ENCODE results near the gene PRKAG3.

The PRKAG3 gene

DNA sequence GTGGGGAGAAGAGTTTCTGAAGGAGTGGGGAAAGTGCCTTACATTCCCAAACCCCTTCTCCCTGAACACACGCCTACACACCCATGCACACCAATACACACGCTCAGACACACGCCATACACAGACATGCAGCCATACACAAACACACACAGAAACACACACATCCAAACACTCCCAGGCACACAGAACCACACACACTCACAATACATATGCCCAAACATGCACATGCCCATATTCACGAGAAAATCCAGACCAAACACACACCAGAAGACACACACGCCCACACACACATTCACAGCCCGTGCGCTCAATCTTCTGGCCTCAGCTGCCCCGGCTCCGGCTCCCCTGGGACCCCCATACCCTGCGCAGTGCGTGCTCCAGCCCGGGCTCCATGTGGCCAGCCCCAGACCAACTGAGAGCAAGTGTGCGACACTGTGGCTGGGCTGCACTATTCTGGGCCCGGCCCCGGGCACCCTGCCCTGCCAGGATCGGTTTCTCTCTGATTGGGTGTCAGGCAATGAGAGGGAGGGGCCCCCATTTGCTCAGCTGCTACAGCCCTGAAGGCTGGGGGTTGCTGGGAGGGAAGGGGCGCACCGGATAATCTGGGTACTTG is at the start of gene PRKAG3:
TSS of gene PRKAG3 (minus strand) at position 426 of the 613 bp plus-strand sequence.
- no peak for DNase-seq (ENCODE audit: low read depth)

DNA sequence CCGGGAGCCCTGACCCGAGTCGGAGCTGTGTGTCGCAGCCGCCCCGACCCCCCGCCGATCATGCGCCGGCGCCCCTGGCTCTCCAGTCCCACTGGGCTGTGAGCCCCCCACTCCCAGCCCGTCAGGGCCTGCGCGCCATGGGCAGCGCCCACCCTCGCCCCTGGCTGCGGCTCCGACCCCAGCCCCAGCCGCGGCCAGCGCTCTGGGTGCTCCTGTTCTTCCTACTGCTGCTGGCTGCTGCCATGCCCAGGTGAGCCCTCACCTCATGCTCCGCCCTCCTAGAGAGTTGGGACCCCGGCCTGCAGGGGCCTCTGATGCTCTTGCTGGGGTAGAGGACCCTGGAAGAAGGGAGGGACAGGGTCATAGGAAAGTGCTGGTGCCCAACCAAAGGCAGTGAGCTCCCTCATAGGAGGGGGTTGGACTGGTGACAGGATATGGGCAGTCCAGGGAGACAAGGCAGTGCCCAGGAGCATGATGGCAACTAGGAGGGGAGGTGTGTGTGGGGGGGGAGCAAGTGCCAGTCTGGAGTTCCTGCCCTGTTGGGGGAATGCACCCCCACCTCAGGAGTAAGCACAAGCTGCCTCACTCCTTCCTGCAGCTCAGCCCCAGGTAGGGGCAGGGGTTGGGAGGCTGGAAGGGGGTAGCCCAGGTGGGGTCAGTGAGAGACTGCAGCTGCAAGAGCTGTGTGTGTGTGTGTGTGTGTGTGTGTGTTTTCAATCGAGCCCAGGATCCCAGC is 49.4 kb upstream of the PRKAG3 start:
- DNase-seq (ENCODE audit: low read depth) = no peak

DNA sequence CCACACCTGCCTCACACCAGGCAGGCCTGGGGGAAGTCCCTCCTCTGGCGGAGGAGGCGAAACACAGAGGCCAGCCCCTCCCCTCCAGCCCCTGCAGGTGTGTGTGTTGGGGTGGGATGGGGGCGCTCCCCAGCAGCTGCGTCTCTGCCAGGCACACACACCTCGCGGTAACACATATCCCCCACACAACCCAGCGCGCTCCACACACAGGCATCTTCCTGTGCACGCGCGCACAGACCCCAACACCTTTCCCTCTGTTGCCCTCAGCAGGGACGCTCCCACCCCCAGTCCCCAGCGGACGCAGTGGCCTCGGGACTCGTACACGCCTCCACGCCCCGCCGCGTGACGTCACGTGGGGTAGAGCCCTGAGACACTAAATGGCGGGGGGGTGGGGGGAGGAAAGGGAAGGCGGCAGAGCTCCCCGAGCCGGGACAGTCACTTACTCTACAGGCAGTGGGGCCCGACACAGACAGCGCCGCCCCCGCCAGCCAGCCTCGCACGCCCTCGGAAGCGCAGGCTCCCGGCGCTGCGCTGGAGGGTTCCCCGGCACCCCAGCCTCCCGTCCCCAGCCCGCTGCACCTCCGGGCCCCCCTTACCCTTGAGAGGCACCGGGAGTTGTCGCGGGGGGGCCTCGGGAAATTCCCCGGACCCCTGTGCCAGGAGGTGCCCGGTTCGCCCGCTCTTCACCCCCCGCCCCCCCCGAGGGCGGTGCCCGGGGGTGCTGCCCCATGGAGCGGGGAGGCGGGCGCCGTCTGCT is 48.7 kb upstream of the PRKAG3 start, which contains the start of gene WNT10A:
TSS of gene WNT10A (plus strand) at position 751 of the 757 bp plus-strand sequence. CDS start 144 bp downstream, outside the sequence.
- no peak for DNase-seq (ENCODE audit: low read depth)

DNA sequence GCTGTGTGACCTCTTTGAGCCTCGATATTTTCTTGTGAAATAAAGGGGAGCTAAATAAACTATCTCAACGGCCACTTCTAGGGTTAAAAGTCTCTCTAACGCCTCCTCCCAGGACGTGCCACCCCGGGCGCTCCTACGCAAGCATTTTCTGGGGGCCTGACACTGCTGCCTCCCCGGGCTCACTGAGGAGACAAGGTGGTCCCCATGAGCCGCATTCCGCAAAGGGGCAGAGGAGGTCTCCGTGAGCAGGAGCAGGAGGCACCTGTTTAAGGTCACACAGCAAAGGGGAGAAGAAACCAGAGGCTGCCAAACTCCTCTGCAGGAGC is 48.1 kb upstream of the PRKAG3 start:
- no peak for DNase-seq (ENCODE audit: low read depth)

DNA sequence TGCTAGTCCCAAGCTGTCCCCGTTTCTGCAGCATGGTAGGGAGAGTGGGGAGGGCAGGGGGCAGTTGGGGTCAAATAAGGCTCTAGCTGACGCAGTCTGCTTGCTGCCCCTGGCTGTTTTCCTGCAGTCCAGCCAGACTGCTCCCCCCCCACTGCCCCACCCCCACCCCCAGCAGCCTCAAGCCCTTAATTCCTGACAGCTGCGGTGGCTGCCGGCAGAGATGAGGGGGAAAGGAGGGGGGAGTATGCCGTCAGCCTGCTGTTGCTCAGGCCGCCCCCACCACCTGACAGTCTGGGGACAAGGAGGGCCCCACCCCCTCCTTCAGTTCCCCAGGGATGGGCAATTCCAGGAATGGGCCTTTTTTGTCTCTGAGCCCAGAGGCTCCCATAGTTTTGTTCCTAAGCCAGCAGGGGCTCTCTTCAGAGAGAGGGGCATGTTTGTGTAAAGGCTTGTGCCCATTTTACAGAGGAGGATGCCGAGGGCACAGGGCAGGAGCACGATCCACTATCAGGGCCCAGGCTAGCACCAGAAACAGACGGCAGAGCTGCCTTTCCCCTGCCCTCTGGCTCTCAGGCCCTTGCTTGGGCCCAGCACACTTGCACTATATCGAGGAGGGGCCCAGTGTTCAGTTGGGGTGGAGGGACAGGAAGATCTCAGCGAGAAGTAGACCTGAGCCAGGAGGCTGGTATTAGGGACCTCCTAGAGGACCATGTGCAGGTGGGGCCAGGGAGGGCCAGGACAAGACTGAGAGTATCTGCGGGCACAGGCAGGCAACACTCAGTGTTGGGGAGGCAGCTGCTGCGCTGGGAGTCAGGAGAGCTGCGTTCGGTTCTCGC is 47.5 kb upstream of the PRKAG3 start:
- no peak for DNase-seq (ENCODE audit: low read depth)

- no peak for DNase-seq (ENCODE audit: low read depth)
Measured at GRCh38 chr2:218878486-218878885, 46.9 kb upstream of the PRKAG3 start.

- DNase-seq (ENCODE audit: low read depth) = no peak
Measured at GRCh38 chr2:218877891-218878290, 46.3 kb upstream of the PRKAG3 start.

DNA sequence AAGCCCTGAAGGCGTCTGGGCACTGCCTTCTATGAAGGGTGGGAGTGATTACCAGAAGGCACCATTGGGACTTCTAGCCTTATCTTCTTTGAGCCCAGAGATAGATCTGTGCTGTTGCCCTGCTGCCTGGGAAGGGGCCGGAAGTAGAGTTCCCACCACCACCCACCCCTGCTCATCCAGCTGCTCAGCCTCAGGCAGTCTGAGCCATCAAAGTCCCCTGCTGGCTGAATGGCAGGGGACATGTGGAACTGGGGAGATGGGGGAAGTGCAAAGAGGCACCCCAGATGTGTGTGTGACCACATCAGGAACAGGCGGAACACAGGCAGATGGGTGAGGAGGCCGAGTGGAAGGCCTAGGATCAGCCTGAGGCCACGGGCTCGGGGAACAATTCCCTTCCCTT is 45.7 kb upstream of the PRKAG3 start:
- DNase-seq (ENCODE audit: low read depth) = no peak

GRCh38 chr2:218876562-218877219 is 45.1 kb upstream of the PRKAG3 start:
- peak; percentile 40 for DNase-seq (ENCODE audit: low read depth)

DNA sequence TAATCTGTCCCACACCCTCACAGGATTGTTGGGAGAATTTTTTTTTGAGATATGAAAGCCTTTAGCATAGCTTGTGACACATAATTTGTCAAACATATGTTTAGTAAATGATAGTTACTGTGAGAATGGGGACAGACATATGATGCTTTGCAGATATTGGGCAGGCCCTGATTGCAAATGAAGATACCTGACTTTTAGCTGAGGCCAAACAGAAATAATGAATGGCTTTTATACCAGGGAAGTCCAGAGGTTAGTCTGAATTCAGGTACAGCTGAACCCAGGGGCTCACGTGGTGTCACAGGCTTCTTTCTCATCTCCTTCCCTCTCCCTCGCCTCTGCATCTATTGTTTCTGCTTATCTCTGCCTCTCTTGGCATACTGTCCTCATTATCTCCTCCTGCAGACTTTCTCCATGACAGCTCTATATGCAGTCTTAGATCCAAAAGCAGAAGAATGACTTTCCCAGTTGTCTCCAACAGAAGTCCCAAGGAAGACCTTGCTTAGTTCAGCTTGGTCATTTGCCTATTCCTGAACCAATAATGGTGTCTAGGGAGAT is 44.2 kb upstream of the PRKAG3 start:
- DNase-seq (ENCODE audit: low read depth) = no peak

DNA sequence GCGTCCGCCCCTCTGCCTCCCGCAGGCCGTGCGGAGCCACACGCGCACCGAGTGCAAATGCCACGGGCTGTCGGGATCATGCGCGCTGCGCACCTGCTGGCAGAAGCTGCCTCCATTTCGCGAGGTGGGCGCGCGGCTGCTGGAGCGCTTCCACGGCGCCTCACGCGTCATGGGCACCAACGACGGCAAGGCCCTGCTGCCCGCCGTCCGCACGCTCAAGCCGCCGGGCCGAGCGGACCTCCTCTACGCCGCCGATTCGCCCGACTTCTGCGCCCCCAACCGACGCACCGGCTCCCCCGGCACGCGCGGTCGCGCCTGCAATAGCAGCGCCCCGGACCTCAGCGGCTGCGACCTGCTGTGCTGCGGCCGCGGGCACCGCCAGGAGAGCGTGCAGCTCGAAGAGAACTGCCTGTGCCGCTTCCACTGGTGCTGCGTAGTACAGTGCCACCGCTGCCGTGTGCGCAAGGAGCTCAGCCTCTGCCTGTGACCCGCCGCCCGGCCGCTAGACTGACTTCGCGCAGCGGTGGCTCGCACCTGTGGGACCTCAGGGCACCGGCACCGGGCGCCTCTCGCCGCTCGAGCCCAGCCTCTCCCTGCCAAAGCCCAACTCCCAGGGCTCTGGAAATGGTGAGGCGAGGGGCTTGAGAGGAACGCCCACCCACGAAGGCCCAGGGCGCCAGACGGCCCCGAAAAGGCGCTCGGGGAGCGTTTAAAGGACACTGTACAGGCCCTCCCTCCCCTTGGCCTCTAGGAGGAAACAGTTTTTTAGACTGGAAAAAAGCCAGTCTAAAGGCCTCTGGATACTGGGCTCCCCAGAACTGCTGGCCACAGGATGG is 42.0 kb upstream of the PRKAG3 start:
- DNase-seq (ENCODE audit: low read depth) = no peak

- DNase-seq (ENCODE audit: low read depth) = no peak
Measured at GRCh38 chr2:218872645-218873358, 41.2 kb upstream of the PRKAG3 start.

DNA sequence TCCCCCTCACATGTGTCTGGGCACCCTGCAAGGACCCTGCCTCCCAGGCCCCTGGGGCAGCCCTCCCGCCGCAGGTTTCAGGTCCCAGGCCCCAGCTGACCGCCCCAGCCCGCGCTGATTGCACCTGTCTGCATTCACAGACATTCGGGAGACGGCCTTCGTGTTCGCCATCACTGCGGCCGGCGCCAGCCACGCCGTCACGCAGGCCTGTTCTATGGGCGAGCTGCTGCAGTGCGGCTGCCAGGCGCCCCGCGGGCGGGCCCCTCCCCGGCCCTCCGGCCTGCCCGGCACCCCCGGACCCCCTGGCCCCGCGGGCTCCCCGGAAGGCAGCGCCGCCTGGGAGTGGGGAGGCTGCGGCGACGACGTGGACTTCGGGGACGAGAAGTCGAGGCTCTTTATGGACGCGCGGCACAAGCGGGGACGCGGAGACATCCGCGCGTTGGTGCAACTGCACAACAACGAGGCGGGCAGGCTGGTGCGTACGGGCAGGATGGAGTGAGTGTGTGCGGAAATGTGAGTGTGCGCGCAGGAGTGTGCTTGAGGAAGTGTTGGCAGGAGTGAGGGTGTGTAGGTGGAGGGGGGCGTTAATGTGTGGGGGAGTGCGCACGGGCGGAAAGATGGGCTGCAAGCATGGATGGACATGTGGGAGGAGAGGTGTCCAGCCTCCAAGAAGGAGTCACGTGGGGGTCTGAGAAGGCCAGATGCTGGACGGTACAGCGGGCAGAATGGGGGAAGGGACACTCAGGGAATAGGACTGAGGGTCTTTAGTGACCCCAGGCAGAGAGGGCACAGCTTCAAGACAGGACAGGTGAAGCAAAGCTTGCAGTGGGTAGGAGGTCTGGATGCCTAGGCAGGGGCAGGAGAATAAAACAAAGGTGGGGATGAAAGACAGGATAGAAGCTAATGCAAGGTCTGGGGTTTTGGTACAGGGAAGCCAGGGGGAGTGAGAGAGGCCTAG is 40.0 kb upstream of the PRKAG3 start:
- DNase-seq (ENCODE audit: low read depth) = no peak

DNA sequence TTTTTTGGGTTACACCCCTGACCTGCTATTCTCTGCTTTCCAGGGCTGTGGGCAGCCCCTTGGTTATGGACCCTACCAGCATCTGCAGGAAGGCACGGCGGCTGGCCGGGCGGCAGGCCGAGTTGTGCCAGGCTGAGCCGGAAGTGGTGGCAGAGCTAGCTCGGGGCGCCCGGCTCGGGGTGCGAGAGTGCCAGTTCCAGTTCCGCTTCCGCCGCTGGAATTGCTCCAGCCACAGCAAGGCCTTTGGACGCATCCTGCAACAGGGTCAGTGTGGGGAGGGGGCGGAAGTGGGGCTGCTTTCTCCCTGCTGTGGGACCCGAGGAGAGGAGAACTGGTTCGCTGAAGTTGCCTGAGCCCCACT is 39.4 kb upstream of the PRKAG3 start:
- no peak for DNase-seq (ENCODE audit: low read depth)

DNA sequence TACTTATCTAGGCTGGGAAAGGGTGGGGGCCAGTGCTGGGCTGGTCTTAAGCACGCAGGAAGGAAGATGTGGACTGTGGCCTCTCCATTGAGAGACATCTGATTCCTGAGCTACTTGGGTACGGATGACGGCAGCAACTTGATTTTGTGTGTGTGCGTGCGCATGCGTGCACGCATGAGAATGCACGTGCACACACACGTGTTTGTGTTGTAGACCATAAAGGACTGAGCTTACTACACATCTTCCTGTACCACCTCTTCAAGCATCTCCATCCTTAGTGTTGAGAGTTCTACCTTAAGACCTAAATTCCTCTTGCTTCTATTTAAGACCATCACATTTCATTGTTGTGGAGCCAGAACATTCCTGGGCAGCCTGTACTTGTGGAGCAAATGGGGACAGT is 37.5 kb upstream of the PRKAG3 start:
- DNase-seq (ENCODE audit: low read depth) = no peak

DNA sequence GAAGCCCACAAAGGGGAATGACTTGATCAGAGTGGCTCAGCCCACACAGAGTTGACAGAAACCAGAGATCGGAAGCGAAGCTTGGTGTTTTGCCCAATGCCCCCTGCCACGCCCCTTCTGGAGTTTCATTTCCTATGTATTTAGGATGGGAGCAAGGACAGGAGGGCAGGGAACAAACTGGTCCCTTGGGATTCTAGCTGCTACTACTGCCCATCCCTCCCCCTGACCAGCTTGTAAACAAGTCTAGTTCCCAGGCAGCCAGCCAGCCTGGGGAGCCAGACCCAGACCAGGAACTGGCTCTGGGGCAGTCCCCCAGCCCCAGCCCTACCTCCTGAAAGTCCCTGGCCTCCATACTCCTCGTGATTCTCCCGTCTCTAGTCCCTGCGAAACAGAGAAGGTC is 36.3 kb upstream of the PRKAG3 start:
- no peak for DNase-seq (ENCODE audit: low read depth)

GRCh38 chr2:218865999-218866398 is 34.4 kb upstream of the PRKAG3 start:
- DNase-seq (ENCODE audit: low read depth) = no peak

DNA sequence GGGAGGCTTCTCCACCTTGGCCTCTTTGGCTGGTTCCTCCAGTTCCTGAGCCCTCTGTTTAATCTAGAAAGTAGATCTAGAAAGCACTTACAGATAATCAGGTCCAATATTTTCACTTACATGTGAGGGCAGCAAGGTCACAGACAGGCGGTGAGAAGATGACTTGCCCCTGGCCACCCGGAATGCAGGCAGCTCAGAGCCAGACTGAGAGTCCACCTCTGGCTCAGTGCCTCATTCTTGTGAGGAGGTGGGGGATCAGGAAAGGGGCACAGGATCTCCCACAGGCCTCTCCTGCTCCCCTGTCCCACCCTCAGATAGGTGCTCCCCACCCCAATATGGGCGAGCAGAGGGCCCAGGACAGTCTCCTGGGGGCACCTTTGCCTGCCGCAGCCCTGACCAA is 33.8 kb upstream of the PRKAG3 start:
- no peak for DNase-seq (ENCODE audit: low read depth)

- DNase-seq (ENCODE audit: low read depth) = no peak
Measured at GRCh38 chr2:218863021-218863520, 31.5 kb upstream of the PRKAG3 start.

All from GM04504 (cell line).